GM12878 (cell line): Measurements from ENCODE around the gene TMEM178A. TPM values are rescaled to one million over a fixed set of nuclear protein-coding genes. Genes with fewer than 3 reads are reported as not detected.

Source experiments
- ATAC-seq: fragments of 200-7000 bp; cut with Tn5 transposase; 3 replicates; pipeline ENCODE4 v1.9.1; 2020; ENCODE audit warnings: mild to moderate bottlenecking, moderate library complexity
- BruUV-seq: library from RNA; stranded (reverse); fragments of 400-500 nt; replicated peaks from 2 replicates; lab custom pipeline; 2021; lab: Mats Ljungman, UMichigan
- CTCF ChIA-PET: fragments of 300-600 bp; sonication (Branson Sonifier 250); formaldehyde crosslinking; extraction: SDS; loops from one replicate; lab custom pipeline; 2021; ENCODE audit warnings: inconsistent platforms; lab: Yijun Ruan, JAX
- POLR2A ChIA-PET: fragments of 350-600 bp; formaldehyde crosslinking; extraction: SDS; loops from one replicate; lab custom pipeline; 2021; ENCODE audit warnings: inconsistent platforms; lab: Charles Lee
- RAD21 ChIA-PET: fragments of 300-600 bp; sonication (Branson Sonifier 250); formaldehyde crosslinking; loops from one replicate; lab custom pipeline; 2023; ENCODE audit warnings: antibody characterized with exemption; ENCODE audit not compliant: unreplicated experiment; lab: Charles Lee
- SMC1A ChIA-PET: fragments of 300-600 bp; sonication (Branson Sonifier 250); formaldehyde crosslinking; loops from one replicate; lab custom pipeline; 2023; ENCODE audit not compliant: unreplicated experiment, uncharacterized antibody; lab: Charles Lee
- DNase-seq: peaks from one replicate; pipeline ENCODE4 v3.0.0-alpha.2; 2011; ENCODE audit warnings: low read depth, low spot score
- FAIRE-seq: peaks from 3 replicates; lab custom pipeline; 2011; peaks lifted over from hg19 to GRCh38; lab: Jason Lieb, UNC
- H2AFZ ChIP-seq: 2 replicates; pipeline ENCODE4 v1.6.0; 2011; ENCODE audit warnings: low read depth, low read length, control low read depth; ENCODE audit not compliant: control insufficient read depth
- H3K27ac ChIP-seq: 2 replicates; pipeline ENCODE4 v1.5.1; 2011; ENCODE audit warnings: control low read depth; ENCODE audit not compliant: control insufficient read depth, insufficient read depth
- H3K27me3 ChIP-seq, 2 experiments: replicated peaks in 1 of 2; 2 replicates each; pipeline versions ENCODE4 v1.6.0 to v1.6.1; 2011; ENCODE audit warnings: low read length in 1 of 2; ENCODE audit not compliant: control insufficient read depth in 2 of 2, insufficient read depth in 2 of 2
- H3K36me3 ChIP-seq, 2 experiments: 2 replicates each; pipeline ENCODE4 v1.5.1; 2011; ENCODE audit warnings: low read length in 1 of 2; ENCODE audit not compliant: control insufficient read depth in 2 of 2, insufficient read depth in 2 of 2
- H3K4me1 ChIP-seq: 2 replicates; pipeline ENCODE4 v1.6.1; 2011; ENCODE audit warnings: mild to moderate bottlenecking, low read length, moderate library complexity, mixed read lengths; ENCODE audit not compliant: control insufficient read depth, insufficient read depth
- H3K4me2 ChIP-seq: 2 replicates; pipeline ENCODE4 v1.6.0; 2011; ENCODE audit warnings: control low read depth; ENCODE audit not compliant: control insufficient read depth, insufficient read depth
- H3K4me3 ChIP-seq: fragments of 200-600 bp; sonication (generic); 2 replicates; pipeline ENCODE4 v1.5.1; 2016
- H3K79me2 ChIP-seq: 2 replicates; pipeline ENCODE4 v1.6.0; 2011; ENCODE audit warnings: low read length; ENCODE audit not compliant: control insufficient read depth, insufficient read depth
- H3K9ac ChIP-seq: 2 replicates; pipeline ENCODE4 v1.8.0; 2011; ENCODE audit warnings: low read length, control low read depth, mixed read lengths; ENCODE audit not compliant: control insufficient read depth, insufficient read depth
- H3K9me3 ChIP-seq: replicated peaks from 3 replicates; pipeline ENCODE4 v1.5.1; 2011; ENCODE audit warnings: mild to moderate bottlenecking, low read length; ENCODE audit not compliant: control insufficient read depth, insufficient read depth
- H4K20me1 ChIP-seq: 2 replicates; pipeline ENCODE4 v1.6.0; 2011; ENCODE audit not compliant: control insufficient read depth, insufficient read depth
- ATF7 ChIP-seq: fragments of 450-650 bp; IDR thresholded peaks from 2 replicates; pipeline ENCODE4 v1.6.1; 2016; ENCODE audit warnings: low read depth, mild to moderate bottlenecking
- BCL11A ChIP-seq: IDR thresholded peaks from 2 replicates; pipeline ENCODE4 v1.6.1; 2011; ENCODE audit warnings: low read depth, low read length
- KLF5 ChIP-seq: fragments of 450-650 bp; IDR thresholded peaks from 2 replicates; pipeline ENCODE4 v1.6.1; 2014; ENCODE audit warnings: mild to moderate bottlenecking; ENCODE audit not compliant: partially characterized antibody
- MXI1 ChIP-seq: fragments of 150-350 bp; IDR thresholded peaks from 2 replicates; pipeline ENCODE4 v1.6.1; 2011; ENCODE audit warnings: low read depth, mild to moderate bottlenecking, inconsistent platforms, low read length, improper control_type of control experiment
- WGBS: methylation state at CpG from one replicate; pipeline ENCODE4 v1.1.6; 2016; ENCODE audit warnings: low lambda C conversion rate; ENCODE audit not compliant: insufficient replicate concordance, insufficient coverage; ENCODE audit errors: missing lambda C conversion rate; 5-methylcytosine and 5-hydroxymethylcytosine counted together
- in situ Hi-C: fragments of 300-500 bp; cut with MboI; formaldehyde crosslinking; loops from 9 replicates; pipeline ENCODE4 v1.14.3; 2018; ENCODE audit warnings: mixed read lengths
- intact Hi-C: fragments of 100-400 bp; cut with micrococcal nuclease; formaldehyde crosslinking; loops from one replicate; pipeline ENCODE4 v1.14.2; 2022; ENCODE audit not compliant: unreplicated experiment
- polyA plus RNA-seq, 11 experiments: library from polyadenylated mRNA; depleted of rRNA in 4 of 11; unstranded in 6 of 11; stranded (reverse) in 5 of 11; fragments of >200 nt; fragmentation: Nextera tagmentation in 4 of 11; fragmentation: Illumina TruSeq in 1 of 11; extraction: Ambion mirVana in 4 of 11; extraction: Trizol in 1 of 11; gene quantifications; 1 replicate in 1 of 11; 2 replicates in 10 of 11; pipeline versions ENCODE4 v1.2.1 to v1.2.3, GENCODE V29; 2011 to 2016; ENCODE audit warnings: inconsistent platforms in 2 of 11, missing spikeins in 2 of 11, low read depth in 1 of 11
- total RNA-seq, 4 experiments: library from RNA; depleted of rRNA in 3 of 4; stranded (reverse); fragments of >200 nt in 3 of 4; fragmentation: Illumina TruSeq in 1 of 4; extraction: Trizol in 1 of 4; gene quantifications; 2 replicates each; pipeline versions ENCODE4 v1.2.1 to v1.2.3, GENCODE V29; 2013 to 2021
- TF ChIP-seq, protein P1 (sequence below): IDR thresholded peaks from 2 replicates; pipeline ENCODE4 v1.6.1; 2012; ENCODE audit warnings: low read depth, low read length, improper control_type of control experiment
- TF ChIP-seq, protein P2 (sequence below): fragments of 450-650 bp; IDR thresholded peaks from 2 replicates; pipeline ENCODE4 v1.6.1; 2017; ENCODE audit warnings: mild to moderate bottlenecking, moderate library complexity
- TF ChIP-seq, protein P3 (sequence below): fragments of 450-650 bp; conservative IDR thresholded peaks from 2 replicates; pipeline ENCODE4 v1.6.1; 2017; ENCODE audit warnings: mild to moderate bottlenecking, moderate library complexity

The TMEM178A gene
- total and polyA plus RNA-seq, 10 of the 15 experiments (the other 5 are each of a cell fraction or from before 2014, with no cell fraction given): not detected

DNA sequence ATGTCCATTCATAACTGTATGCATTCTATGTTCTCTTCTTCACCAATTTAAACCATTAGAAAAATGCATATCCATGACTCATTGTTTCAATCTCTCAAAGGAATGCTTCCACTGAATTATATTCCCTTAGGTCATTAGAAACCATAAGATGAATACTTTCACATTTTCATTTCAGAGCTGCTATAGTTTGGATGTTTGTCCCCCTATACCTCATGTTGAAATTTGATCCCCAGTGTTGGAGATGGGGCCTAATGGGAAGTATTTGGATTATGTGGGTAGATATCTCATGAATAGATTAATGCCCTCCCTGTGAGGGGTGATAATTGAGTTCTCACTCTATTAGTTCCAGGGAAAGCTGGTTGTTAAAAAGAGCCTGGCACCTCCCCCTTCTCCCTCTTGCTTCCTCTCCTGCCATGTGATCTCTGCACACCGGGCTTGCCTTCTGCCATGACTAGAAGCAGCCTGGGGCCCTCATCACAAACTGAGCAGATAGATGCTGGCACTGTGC is 77.6 kb downstream of the TMEM178A start:
- BruUV-seq: no TSS peak
- no peaks in the 10 kb centered on the region for H4K20me1 ChIP-seq
- H3K27me3 ChIP-seq: no peaks in the 10 kb centered on the region
- in situ Hi-C loops: loop anchor here (25.0 kb wide), 1 partner anchor 681 kb away; no protein-coding TSS in a partner anchor
- H3K9ac ChIP-seq: no peak overlapping the region
- POLR2A ChIA-PET: no interaction called here
- TF ChIP-seq KLF5 (no peak), ATF7 (no peak)
- TF ChIP-seq, all 136 proteins: peak for 0
- H3K9me3 ChIP-seq: no peaks in the 10 kb centered on the region
- H3K79me2 ChIP-seq: no peaks in the 10 kb centered on the region
- RAD21 ChIA-PET: no interaction called here
- WGBS: 100% methylated on average over 1 of the region's 1 CpG
- no peaks in the 10 kb centered on the region for H3K4me1 ChIP-seq
- H3K36me3 ChIP-seq: peaks cover 0 to 10% of the 10 kb centered on the region in 2 experiments; a peak in 2 of 4 replicates
- CTCF ChIA-PET: interaction anchor here (1.2 to 6.4 kb wide), 2 partner anchors 14 to 16 kb away, joined by 3 to 63 read pairs; no protein-coding TSS in a partner anchor
- no peak for ATAC-seq
- no peak overlapping the region for H3K4me2 ChIP-seq
- SMC1A ChIA-PET: interaction anchor here (0.9 to 4.3 kb wide), 3 partner anchors 13 to 364 kb away, joined by 3 to 10 read pairs (median 4); no protein-coding TSS in a partner anchor
- no peak overlapping the region for H3K4me3 ChIP-seq
- no peak overlapping the region for H2AFZ ChIP-seq
- no peak overlapping the region for H3K27ac ChIP-seq
- no peak for FAIRE-seq
- intact Hi-C loops: no loop called here
- DNase-seq: no peak

DNA sequence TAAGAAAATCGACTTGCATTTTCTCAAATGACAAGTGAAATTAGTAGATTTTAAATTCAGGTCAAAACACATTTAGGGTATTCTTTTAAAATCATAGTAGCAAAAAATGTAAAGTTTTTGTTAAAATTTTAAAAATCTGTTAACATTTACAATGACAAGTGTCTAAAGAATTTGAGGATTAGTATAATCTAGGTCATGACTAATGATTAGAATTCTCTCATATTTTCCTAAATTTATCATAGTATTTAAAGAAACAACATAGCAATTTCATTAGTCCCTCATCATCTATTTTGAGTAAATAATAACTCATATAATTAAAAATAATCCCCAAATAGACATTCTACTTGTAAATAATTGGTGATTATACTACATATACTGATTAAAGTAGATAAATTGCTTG is 89.7 kb downstream of the TMEM178A start:
- no peak for DNase-seq
- ChIA-PET SMC1A (no interaction called here), CTCF (no interaction called here), RAD21 (no interaction called here), POLR2A (no interaction called here)
- intact Hi-C loops (no loop called here), in situ Hi-C loops (no loop called here)
- FAIRE-seq: no peak
- WGBS: 92% methylated on average over 1 of the region's 1 CpG
- no peak overlapping the region for H3K9ac ChIP-seq
- no peak overlapping the region for H2AFZ ChIP-seq
- H3K27me3 ChIP-seq: no peaks in the 10 kb centered on the region
- BruUV-seq: no TSS peak
- no peak for ATAC-seq
- H3K27ac ChIP-seq: no peak overlapping the region
- no peaks in the 10 kb centered on the region for H3K4me1 ChIP-seq
- peaks cover 3 to 44% of the 10 kb centered on the region in 2 experiments; a peak in 3 of 4 replicates for H3K36me3 ChIP-seq
- no peak overlapping the region for H3K4me2 ChIP-seq
- H3K79me2 ChIP-seq: no peaks in the 10 kb centered on the region
- H3K4me3 ChIP-seq: no peak overlapping the region
- H4K20me1 ChIP-seq: no peaks in the 10 kb centered on the region
- H3K9me3 ChIP-seq: no peaks in the 10 kb centered on the region
- TF ChIP-seq, protein P1, sequence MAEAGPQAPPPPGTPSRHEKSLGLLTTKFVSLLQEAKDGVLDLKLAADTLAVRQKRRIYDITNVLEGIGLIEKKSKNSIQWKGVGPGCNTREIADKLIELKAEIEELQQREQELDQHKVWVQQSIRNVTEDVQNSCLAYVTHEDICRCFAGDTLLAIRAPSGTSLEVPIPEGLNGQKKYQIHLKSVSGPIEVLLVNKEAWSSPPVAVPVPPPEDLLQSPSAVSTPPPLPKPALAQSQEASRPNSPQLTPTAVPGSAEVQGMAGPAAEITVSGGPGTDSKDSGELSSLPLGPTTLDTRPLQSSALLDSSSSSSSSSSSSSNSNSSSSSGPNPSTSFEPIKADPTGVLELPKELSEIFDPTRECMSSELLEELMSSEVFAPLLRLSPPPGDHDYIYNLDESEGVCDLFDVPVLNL: no peak
- TF ChIP-seq, protein P2, sequence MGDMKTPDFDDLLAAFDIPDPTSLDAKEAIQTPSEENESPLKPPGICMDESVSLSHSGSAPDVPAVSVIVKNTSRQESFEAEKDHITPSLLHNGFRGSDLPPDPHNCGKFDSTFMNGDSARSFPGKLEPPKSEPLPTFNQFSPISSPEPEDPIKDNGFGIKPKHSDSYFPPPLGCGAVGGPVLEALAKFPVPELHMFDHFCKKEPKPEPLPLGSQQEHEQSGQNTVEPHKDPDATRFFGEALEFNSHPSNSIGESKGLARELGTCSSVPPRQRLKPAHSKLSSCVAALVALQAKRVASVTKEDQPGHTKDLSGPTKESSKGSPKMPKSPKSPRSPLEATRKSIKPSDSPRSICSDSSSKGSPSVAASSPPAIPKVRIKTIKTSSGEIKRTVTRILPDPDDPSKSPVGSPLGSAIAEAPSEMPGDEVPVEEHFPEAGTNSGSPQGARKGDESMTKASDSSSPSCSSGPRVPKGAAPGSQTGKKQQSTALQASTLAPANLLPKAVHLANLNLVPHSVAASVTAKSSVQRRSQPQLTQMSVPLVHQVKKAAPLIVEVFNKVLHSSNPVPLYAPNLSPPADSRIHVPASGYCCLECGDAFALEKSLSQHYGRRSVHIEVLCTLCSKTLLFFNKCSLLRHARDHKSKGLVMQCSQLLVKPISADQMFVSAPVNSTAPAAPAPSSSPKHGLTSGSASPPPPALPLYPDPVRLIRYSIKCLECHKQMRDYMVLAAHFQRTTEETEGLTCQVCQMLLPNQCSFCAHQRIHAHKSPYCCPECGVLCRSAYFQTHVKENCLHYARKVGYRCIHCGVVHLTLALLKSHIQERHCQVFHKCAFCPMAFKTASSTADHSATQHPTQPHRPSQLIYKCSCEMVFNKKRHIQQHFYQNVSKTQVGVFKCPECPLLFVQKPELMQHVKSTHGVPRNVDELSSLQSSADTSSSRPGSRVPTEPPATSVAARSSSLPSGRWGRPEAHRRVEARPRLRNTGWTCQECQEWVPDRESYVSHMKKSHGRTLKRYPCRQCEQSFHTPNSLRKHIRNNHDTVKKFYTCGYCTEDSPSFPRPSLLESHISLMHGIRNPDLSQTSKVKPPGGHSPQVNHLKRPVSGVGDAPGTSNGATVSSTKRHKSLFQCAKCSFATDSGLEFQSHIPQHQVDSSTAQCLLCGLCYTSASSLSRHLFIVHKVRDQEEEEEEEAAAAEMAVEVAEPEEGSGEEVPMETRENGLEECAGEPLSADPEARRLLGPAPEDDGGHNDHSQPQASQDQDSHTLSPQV: no peak
- TF ChIP-seq MXI1: no peak
- no peak for TF ChIP-seq BCL11A
- TF ChIP-seq, protein P3, sequence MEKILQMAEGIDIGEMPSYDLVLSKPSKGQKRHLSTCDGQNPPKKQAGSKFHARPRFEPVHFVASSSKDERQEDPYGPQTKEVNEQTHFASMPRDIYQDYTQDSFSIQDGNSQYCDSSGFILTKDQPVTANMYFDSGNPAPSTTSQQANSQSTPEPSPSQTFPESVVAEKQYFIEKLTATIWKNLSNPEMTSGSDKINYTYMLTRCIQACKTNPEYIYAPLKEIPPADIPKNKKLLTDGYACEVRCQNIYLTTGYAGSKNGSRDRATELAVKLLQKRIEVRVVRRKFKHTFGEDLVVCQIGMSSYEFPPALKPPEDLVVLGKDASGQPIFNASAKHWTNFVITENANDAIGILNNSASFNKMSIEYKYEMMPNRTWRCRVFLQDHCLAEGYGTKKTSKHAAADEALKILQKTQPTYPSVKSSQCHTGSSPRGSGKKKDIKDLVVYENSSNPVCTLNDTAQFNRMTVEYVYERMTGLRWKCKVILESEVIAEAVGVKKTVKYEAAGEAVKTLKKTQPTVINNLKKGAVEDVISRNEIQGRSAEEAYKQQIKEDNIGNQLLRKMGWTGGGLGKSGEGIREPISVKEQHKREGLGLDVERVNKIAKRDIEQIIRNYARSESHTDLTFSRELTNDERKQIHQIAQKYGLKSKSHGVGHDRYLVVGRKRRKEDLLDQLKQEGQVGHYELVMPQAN: no peak
